GM21447 (cell line): ENCODE measurements around the gene KIRREL3.

Experiments
- ATAC-seq: cut with Tn5 transposase; IDR thresholded peaks from one replicate; pipeline ENCODE4 v1.9.1; 2021; ENCODE audit not compliant: unreplicated experiment

Gene KIRREL3

GRCh38 chr11:126545057-126545555 lies 455.5 kb downstream of the KIRREL3 start:
- no peak for ATAC-seq

- ATAC-seq: no peak
Observed at GRCh38 chr11:126544108-126545056, 456.2 kb downstream of the KIRREL3 start.

GRCh38 chr11:126543691-126544090 lies 456.9 kb downstream of the KIRREL3 start:
- ATAC-seq: no peak

- no peak for ATAC-seq
Observed at GRCh38 chr11:126542334-126543015, 458.1 kb downstream of the KIRREL3 start.

- ATAC-seq: no peak
Observed at GRCh38 chr11:126538071-126538470, 462.5 kb downstream of the KIRREL3 start.

GRCh38 chr11:126537492-126537891 lies 463.1 kb downstream of the KIRREL3 start:
- ATAC-seq: no peak

- ATAC-seq: no peak
Observed at GRCh38 chr11:126534141-126534805, 466.3 kb downstream of the KIRREL3 start.

GRCh38 chr11:126533560-126533959 lies 467.0 kb downstream of the KIRREL3 start:
- ATAC-seq: no peak

- ATAC-seq: no peak
Observed at GRCh38 chr11:126530416-126530815, 470.2 kb downstream of the KIRREL3 start.

GRCh38 chr11:126529037-126529436 lies 471.5 kb downstream of the KIRREL3 start:
- ATAC-seq: no peak

GRCh38 chr11:126528075-126528474 lies 472.5 kb downstream of the KIRREL3 start:
- ATAC-seq: no peak

- ATAC-seq: no peak
Observed at GRCh38 chr11:126527651-126528050, 472.9 kb downstream of the KIRREL3 start.

- ATAC-seq: no peak
Observed at GRCh38 chr11:126526471-126526870, 474.1 kb downstream of the KIRREL3 start.

- no peak for ATAC-seq
Observed at GRCh38 chr11:126525702-126526101, 474.9 kb downstream of the KIRREL3 start.

- no peak for ATAC-seq
Observed at GRCh38 chr11:126525216-126525615, 475.4 kb downstream of the KIRREL3 start.

GRCh38 chr11:126523441-126524205 lies 476.9 kb downstream of the KIRREL3 start:
- ATAC-seq: no peak

GRCh38 chr11:126522606-126523005 lies 478.0 kb downstream of the KIRREL3 start:
- no peak for ATAC-seq

GRCh38 chr11:126522152-126522551 lies 478.4 kb downstream of the KIRREL3 start:
- ATAC-seq: no peak

GRCh38 chr11:126521196-126521595 lies 479.4 kb downstream of the KIRREL3 start:
- ATAC-seq: no peak
